IPS-15b (cell line): ENCODE results near the gene ZBTB33.

Source experiments
- H3K27me3 ChIP-seq: one replicate; pipeline ENCODE4 v1.6.1; 2013; ENCODE audit warnings: low read length; ENCODE audit not compliant: control insufficient read depth, insufficient read depth
- H3K36me3 ChIP-seq: one replicate; pipeline ENCODE4 v1.6.1; 2013; ENCODE audit warnings: low read length; ENCODE audit not compliant: control insufficient read depth, insufficient read depth
- H3K4me1 ChIP-seq: one replicate; pipeline ENCODE4 v1.6.1; 2013; ENCODE audit warnings: mild to moderate bottlenecking, low read length; ENCODE audit not compliant: control insufficient read depth, insufficient read depth
- H3K4me3 ChIP-seq: one replicate; pipeline ENCODE4 v1.5.1; 2013; ENCODE audit warnings: low read depth, low read length
- H3K9ac ChIP-seq: one replicate; pipeline ENCODE4 v1.6.1; 2013; ENCODE audit warnings: low read depth, mild to moderate bottlenecking, low read length
- H3K9me3 ChIP-seq: one replicate; pipeline ENCODE4 v1.6.1; 2013; ENCODE audit warnings: mild to moderate bottlenecking, low read length; ENCODE audit not compliant: control insufficient read depth, insufficient read depth

Gene ZBTB33

DNA sequence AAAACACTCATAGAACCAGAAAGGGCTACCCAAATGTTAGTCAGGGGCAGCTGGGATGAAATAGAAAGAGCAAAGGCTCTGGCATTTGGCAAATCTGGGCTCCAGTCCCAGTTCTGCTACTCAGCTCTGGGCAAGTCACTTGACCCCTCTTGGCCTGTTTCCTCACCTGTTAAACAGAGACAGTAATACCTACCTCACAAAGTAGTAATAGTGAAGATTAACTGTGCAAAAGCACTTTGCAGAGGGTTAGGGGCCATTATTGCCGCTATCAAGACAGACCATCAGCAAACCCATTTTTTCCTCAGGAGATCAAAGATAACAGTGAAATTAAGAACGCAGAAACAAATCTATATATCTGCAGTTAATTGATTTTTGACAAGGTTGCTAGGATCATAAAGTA, 20.6 kb downstream of the ZBTB33 start:
- Histone ChIP-seq H3K4me3 (no peak overlapping the region), H3K9me3 (no peaks in the 10 kb centered on the region), H3K9ac (no peak overlapping the region), H3K36me3 (no peaks in the 10 kb centered on the region), H3K27me3 (peaks cover 29% of the 10 kb centered on the region), H3K4me1 (peaks cover 3% of the 10 kb centered on the region)

DNA sequence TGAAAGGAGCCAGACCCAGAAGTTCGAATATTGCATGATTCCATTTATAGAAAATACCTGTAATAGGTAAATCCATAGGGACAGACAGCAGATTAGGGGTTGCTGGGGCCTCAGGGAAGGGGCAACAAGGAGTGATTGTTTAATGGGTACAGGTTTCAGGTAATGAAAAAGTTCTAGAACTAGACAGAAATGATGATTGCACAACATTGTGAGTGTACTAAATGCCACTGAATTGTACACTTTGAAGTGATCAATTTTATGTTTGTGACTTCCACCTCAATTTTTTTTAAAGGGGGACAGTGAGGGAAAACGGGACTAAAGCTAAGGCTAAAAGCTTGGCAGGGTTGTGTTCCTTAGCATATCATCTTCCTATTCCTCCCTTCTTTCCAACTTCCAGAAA, 23.5 kb downstream of the ZBTB33 start:
- Histone ChIP-seq H3K36me3 (no peaks in the 10 kb centered on the region), H3K4me3 (no peak overlapping the region), H3K9me3 (no peaks in the 10 kb centered on the region), H3K4me1 (peaks cover 3% of the 10 kb centered on the region), H3K9ac (no peak overlapping the region), H3K27me3 (peaks cover 48% of the 10 kb centered on the region)

GRCh38 chrX:120274958-120275357, 24.3 kb downstream of the ZBTB33 start:
- peaks cover 52% of the 10 kb centered on the region for H3K27me3 ChIP-seq
- peaks cover 3% of the 10 kb centered on the region for H3K4me1 ChIP-seq
- no peak overlapping the region for H3K4me3 ChIP-seq
- no peaks in the 10 kb centered on the region for H3K36me3 ChIP-seq
- no peaks in the 10 kb centered on the region for H3K9me3 ChIP-seq
- no peak overlapping the region for H3K9ac ChIP-seq

DNA sequence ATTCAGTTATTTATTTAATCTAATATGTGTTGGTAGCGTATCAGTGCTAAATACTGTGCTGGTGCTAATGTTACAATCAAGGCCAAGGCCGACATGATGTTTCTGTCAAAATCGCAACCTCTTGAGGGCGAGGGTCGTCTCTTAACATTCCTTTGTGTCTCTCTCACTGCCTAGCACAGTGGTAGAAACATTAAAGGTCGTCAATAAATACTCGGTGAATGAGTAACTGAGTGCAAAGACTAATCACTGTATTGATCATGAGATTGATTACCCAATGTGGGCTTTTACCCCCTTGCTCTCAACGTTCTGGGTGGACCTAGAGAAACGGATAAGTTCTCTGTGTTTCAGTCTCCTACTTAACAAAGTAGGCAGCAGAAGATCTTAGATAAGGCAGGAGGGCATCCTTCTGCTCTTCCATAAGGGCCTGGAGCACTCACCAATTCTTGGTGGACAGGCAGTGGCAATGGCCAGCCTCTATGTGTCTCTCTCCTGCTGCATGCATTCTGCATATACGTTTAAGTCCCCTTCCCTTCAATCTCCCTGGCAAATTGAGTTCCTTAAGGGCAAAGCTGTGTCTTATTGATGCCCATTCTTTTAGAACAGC, 30.5 kb downstream of the ZBTB33 start:
- Histone ChIP-seq H3K4me1 (no peaks in the 10 kb centered on the region), H3K4me3 (no peak overlapping the region), H3K9ac (no peak overlapping the region), H3K36me3 (no peaks in the 10 kb centered on the region), H3K9me3 (no peaks in the 10 kb centered on the region), H3K27me3 (peaks cover 39% of the 10 kb centered on the region)

DNA sequence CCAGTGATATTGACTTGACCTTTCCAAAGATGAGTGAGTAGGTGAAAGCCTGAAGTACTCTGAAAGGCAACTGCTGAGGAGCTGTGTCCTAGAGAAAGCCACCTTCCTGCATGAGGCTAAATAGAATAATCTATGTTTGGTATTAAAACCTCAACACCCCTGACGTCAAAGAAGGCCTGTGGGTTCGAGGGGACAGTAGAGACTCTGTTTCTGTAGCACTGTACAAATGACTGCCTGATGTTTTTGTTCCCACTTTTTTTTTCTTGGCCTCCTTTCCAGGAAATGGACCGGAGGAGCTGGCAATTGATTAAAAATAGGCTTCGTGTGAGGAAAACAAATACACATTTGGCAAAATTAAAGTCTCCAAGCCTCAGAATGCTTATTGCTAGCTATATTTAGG, 31.1 kb downstream of the ZBTB33 start:
- Histone ChIP-seq H3K4me3 (no peak overlapping the region), H3K9ac (no peak overlapping the region), H3K36me3 (no peaks in the 10 kb centered on the region), H3K27me3 (peaks cover 32% of the 10 kb centered on the region), H3K4me1 (no peaks in the 10 kb centered on the region), H3K9me3 (no peaks in the 10 kb centered on the region)

- Histone ChIP-seq H3K9ac (no peak overlapping the region), H3K4me1 (no peaks in the 10 kb centered on the region), H3K9me3 (no peaks in the 10 kb centered on the region), H3K4me3 (no peak overlapping the region), H3K27me3 (peaks cover 24% of the 10 kb centered on the region), H3K36me3 (no peaks in the 10 kb centered on the region)
Observed at GRCh38 chrX:120282697-120283096, 32.1 kb downstream of the ZBTB33 start.

GRCh38 chrX:120286733-120287512, 36.3 kb downstream of the ZBTB33 start:
- H3K4me1 ChIP-seq: no peaks in the 10 kb centered on the region
- H3K9ac ChIP-seq: no peak overlapping the region
- H3K9me3 ChIP-seq: no peaks in the 10 kb centered on the region
- H3K4me3 ChIP-seq: no peak overlapping the region
- H3K36me3 ChIP-seq: no peaks in the 10 kb centered on the region
- H3K27me3 ChIP-seq: peaks cover 8% of the 10 kb centered on the region

- Histone ChIP-seq H3K4me1 (no peaks in the 10 kb centered on the region), H3K27me3 (peaks cover 6% of the 10 kb centered on the region), H3K9ac (no peak overlapping the region), H3K4me3 (no peak overlapping the region), H3K36me3 (no peaks in the 10 kb centered on the region), H3K9me3 (no peaks in the 10 kb centered on the region)
Observed at GRCh38 chrX:120287513-120288112, 37.0 kb downstream of the ZBTB33 start.

- Histone ChIP-seq H3K27me3 (no peaks in the 10 kb centered on the region), H3K9ac (no peak overlapping the region), H3K4me3 (no peak overlapping the region), H3K9me3 (no peaks in the 10 kb centered on the region), H3K4me1 (no peaks in the 10 kb centered on the region), H3K36me3 (no peaks in the 10 kb centered on the region)
Observed at GRCh38 chrX:120290107-120290506, 39.5 kb downstream of the ZBTB33 start.

- H3K9me3 ChIP-seq: no peaks in the 10 kb centered on the region
- no peaks in the 10 kb centered on the region for H3K4me1 ChIP-seq
- no peak overlapping the region for H3K9ac ChIP-seq
- no peak overlapping the region for H3K4me3 ChIP-seq
- H3K36me3 ChIP-seq: no peaks in the 10 kb centered on the region
- no peaks in the 10 kb centered on the region for H3K27me3 ChIP-seq
Observed at GRCh38 chrX:120291211-120291610, 40.6 kb downstream of the ZBTB33 start.

DNA sequence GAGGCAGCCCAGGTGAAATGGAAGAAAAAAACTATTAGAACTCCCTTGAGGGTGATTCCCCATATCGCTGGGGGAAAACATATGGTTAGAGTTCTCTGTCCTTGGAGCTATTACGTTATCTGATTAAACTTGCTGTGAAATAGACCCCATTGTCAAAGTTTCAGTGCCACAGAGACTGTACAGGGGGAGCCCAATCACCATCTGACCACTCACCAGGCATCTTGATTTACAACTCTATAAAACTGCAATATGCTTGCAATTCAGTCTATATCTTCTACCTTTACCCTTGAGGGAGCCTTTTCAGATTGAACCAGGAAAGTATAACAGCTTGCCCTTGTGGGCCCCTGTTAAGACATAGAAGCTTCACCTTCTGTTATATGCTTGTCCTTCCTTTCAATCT, 42.4 kb downstream of the ZBTB33 start:
- Histone ChIP-seq H3K27me3 (no peaks in the 10 kb centered on the region), H3K9me3 (no peaks in the 10 kb centered on the region), H3K36me3 (no peaks in the 10 kb centered on the region), H3K4me1 (no peaks in the 10 kb centered on the region), H3K4me3 (no peak overlapping the region), H3K9ac (no peak overlapping the region)

DNA sequence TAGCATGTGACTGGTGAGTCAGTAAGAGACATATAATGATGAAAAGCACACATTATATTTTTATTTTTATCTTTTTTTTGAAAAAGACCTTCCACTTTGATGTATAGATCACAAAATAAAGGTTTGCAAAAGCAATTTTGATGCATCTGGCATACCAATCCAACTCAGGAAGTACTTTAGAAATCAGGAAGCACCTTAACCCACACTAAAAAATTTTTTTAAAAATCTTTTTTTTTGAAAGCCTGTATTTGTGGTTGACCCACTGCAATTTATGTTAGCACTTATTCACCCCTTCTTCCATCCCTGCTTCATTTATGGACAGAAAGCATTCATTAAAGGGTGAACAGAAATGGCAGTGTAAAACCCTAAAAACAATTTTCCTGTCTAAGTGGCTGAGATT, 44.0 kb downstream of the ZBTB33 start:
- no peak overlapping the region for H3K9ac ChIP-seq
- no peaks in the 10 kb centered on the region for H3K4me1 ChIP-seq
- no peaks in the 10 kb centered on the region for H3K27me3 ChIP-seq
- H3K36me3 ChIP-seq: no peaks in the 10 kb centered on the region
- H3K4me3 ChIP-seq: no peak overlapping the region
- H3K9me3 ChIP-seq: no peaks in the 10 kb centered on the region
